NCI-H2227 (cell line): ENCODE data around the gene ZNF428.
"Not testable (repeated sequence)": the region's sequence is repeated elsewhere in the genome, so short reads cannot be mapped to it uniquely, and the experiment has no call there.

Source experiments
- DNase-seq: peaks from one replicate; lab custom pipeline; 2025; ENCODE audit not compliant: unreplicated experiment; lab: John Stamatoyannopoulos, UW

ZNF428 gene

DNA sequence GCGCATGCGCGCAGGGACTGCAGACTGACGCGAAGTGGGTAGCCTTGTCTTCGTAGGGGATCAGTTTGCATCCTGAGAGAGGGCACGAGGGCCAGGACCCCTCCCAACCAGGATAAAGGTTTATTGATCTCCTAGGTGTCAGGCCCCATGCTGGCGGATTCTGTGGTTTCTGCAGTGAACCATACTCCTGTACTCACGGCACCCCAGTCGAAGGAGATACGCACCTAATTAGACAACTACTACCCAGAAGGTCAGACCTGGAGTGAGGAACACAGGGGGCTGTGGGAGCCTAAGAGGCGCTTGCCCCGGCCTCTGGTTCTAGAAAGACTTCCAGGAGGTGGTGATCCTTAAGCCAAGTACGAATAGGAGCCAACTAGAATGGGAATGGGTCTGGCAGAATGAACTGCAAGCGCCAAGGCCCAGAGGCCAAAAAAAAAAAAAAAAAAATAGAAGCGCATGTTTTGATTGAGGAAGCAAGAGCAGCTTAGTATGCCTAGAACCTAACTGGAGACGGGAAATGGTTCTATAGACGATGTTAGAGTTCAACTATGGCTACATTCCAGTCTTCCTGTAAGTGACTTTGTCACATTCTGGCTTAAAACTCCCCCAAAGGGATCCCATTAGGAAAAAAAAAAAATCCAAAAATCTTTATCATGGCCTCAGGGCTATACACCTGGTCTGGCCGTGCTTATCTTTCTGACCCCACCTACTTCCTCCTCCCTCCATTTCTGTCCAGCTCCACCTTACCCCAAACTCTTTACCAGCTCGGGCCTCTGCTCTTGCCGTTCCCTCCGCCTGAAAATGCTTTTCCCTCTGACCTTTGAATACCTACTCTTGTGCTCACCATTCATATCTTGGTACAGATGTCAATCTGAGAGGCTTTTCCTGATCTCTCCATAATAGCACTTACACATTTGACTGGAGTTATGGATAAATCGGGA lies 902 bp upstream of the ZNF428 start:
- DNase-seq: no peak

DNA sequence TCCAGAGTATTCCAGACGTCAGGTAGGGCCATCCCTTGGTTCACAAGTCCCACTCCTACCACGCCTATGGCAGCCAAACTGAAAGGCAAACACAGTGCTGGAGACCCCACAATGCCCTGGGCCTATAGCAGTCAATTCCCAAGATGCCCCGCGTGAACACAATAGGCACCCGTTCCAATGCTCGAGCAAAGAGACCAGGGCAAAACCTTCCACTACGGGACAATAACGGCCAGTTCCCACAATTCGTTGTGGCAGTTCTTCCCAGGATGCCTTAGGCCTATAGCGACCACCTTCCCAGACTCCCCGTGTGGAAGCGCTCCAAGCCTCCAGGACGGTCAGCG lies 538 bp downstream of the ZNF428 start:
- peak; percentile 79 for DNase-seq

DNA sequence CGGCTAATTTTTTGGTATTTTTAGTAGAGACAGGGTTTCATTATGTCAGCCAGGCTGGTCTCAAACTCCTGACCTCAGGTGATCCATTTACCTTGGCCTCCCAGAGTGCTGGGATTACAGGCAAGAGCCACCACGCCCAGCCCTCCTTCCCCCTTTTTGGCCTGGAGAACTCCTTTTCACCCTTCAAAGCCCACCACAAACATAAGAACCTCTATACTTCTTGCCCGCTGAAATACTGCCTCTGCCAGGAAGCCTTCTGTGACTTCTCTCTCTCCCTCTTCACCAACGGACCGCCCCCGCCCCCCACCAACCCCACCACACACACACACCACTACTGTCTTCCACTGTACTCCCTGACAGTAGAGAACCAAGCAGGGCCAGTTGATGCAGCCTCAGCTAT lies 2.5 kb downstream of the ZNF428 start:
- DNase-seq: no peak

DNA sequence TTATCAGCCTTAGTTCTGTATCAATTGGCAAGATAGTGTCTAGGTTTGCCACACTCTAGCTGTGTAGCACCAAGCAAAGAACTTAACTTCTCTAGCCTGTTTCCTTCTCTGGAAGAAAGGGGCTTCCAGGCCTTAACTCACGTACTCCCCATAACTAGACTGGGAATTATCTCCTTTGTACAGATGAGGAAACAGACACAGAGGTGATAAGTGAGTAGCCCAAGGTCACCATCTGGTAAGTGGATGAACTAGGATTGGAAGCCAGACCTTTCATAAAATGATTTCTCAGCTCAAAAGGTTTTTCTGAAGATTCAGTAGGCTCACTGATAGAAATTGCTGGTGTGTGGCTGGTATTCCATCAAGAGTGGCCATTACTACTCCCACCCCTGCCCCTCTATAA lies 3.1 kb downstream of the ZNF428 start:
- no peak for DNase-seq

DNA sequence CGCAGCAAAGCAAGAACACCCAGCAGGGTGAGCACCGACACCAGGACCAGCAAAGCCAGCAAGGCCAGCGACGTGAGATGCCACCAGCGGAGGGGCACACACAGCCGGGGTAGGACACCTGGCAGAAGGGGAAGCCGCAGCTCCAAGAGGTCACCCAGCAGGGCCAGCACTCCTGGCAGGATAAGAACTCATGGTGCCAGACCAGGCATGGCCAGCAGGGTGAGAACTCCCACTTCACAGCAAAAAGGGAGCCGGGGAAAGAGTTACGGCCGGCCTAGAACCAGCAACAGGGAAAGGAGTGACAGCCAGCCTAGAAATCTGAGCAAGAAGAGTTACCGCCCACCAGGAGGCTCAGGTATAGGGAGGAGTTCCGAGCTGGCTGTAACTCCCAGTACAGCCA lies 7.1 kb downstream of the ZNF428 start:
- DNase-seq: no peak

DNA sequence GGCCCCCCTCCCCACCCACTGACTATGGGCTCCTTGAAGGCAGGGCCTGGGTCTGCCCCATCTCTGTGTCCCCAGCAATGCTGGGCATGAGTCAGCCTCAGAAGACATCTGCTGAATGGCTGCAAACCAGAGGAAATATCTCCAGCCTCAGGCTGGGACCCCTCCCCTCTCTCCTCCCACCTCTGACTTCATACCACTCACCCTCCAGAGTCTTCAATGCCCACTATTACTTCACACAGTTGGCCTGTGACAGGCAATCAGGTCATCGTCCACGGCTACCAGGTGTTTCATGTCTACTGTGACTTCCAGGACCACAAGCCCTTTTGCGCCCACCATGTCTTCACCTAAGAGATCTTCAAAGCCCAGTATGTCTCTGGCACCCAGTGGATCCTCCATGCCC lies 7.6 kb downstream of the ZNF428 start, which contains the start of gene SRRM5:
Gene SRRM5, plus strand, starts transcription at position 301 of the 400 bp plus-strand sequence. Its CDS starts 34 bp downstream, at position 335.
- DNase-seq: no peak

DNA sequence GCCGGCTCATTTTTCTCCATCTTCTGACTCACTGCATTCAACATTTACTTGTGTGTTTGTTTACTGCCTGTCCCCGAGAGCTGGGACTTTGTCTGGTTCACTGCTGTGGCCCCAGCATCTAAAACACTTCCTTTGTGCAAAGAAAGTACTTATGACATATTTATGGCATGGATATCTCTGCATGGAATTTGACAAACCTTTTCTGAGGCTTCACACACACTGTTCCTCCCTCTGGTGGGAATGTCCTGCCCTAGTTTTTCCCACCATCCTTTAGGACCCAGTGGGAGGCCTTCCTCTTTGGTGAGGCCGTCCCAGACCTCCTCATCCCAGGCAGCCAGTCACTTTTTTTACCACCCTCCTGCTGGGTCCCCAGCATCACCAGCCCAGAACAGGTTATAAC lies 8.9 kb downstream of the ZNF428 start:
- no peak for DNase-seq

DNA sequence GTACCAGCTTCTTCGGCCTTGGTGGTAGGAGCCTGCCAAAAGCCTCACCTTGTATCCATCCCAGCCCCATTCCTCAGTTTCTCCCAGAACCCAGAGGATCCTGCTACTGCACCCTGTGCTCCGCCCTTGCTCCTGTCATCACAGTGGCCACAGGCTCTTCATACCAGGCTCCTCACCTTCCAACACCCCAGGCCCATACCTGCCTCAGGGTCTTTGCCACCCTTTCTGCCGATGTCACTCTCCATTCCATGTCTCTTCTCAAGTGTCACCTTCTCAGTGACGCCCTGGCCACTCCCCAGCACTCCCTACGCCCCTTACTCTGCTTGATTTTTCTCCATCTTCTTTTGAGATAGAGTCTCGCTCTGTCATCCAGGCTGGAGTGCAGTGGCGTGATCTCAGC lies 9.6 kb downstream of the ZNF428 start:
- no peak for DNase-seq

DNA sequence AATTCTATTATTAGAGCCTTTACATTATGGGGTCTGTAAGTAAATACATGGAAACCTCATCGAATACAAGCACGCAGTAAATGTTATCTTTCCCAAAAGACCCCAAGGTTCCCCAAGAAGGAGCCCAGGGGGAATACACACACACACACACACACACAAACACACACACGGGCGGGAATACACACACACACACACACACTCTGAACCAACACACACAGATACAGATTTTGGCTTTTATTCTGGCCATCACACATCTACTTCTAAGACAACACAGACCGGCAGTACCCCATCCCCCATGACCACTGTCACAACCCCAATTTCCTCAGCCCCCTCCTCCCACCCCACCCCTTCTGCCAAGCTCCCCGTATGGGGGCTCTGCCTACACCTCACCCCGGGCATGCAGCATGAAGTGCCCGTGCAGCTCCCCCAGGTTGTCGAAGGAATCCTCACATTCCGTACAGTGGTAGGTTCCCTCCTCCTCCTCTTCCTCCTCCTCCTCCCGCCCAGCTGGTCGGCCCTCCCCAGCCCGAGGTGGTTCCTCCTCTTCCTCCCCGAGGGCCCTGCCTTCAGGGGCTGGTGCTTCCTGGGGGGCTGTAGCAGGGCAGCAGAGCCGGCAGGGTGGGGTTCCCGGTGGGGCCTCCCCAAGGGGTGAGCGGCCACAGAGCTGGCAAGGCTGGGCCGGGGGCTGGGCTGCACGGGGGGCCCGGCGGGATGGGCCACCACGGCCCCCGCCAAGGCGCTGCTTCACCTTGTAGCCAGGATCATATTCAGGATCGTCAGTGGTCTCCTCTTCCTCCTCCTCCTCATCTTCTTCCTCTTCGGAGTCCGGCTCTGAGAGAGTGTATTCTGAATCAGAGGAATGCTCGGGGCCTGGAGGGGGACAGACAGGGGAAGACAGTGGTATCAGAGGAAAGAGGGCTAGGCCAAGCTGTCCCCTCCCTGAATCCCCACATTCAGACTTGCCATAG lies 11.9 kb downstream of the ZNF428 start:
- DNase-seq: no peak

DNA sequence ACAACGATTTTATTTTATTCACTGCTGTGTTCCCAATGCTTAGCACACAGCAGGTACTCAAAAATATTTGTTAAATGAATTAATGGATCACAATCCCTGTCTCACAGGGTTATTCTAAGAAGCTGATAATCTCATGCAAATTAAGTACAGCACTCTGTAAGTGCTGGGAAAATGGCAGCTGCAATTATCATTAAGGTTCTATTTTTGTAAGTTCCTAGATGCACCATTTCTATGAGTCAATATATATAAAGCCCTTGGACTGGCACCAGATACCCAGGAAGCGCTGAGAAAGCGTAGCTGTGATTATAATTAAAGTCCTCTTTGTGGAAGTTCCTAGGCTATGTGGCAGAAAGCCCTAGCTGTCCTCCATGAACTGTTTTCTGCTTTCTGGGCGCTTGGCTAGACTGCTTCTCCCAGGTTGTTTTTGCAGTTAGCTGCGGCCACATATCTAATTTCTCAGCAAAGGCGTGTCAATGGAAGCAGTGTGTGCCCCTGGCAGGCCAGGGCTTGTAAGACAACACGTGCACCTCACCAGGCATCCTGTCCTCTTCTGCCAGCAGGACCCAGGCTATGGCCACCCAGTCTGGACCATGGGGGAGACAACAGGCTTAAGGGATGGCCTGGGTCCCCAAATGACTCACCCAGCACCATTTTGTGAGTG lies 12.7 kb downstream of the ZNF428 start:
- DNase-seq: no peak

DNA sequence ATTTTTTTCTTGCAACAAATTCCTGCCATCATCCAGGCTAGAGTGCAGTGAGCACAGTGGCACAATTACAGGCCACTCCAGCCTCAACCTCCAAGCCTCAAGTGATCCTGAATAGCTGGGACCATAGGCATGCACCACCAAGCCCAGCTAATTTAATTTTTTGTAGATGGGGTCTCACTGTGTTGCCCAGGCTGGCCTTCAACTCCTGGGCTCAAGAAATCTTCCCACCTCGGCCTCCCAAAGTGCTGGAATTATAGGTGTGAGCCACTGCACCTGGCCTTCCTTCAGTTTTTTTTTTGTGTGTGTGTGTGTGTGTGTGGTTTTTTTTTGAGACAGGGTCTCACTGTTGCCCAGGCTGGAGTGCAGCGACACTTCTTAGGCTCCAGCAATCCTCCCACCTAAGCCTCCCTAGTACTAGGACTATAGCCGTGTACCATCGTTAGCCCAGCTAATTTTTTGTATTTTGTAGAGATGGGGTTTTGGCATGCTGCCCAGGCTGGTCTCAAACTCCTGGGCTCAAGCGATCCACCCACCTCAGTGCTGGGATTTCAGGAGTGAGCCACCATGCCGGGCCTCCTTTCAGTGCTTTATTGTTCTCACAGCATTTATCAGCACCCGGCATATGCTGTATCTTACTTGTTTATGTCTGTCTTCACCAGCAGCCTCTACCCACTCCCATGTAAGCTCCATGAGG lies 13.4 kb downstream of the ZNF428 start:
- DNase-seq: peak; percentile 30

DNA sequence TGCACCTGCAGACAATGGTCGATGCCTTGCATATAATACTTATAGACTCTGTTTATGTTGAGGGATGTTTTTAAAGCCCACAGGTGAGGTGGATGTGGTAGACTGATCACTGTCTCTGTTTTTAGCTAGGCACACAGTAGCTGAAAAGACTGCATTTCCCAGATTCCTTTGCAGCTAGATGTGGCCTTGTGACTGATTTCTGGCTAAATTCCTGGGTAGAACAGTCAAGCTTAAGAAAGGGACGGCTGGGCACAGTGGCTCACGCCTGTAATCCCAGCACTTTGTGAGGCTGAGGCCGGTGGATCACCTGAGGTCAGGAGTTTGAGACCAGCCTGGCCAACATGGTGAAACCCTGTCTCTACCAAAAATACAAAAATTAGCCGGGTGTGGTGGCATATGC lies 19.1 kb downstream of the ZNF428 start:
- DNase-seq: not testable (repeated sequence)

DNA sequence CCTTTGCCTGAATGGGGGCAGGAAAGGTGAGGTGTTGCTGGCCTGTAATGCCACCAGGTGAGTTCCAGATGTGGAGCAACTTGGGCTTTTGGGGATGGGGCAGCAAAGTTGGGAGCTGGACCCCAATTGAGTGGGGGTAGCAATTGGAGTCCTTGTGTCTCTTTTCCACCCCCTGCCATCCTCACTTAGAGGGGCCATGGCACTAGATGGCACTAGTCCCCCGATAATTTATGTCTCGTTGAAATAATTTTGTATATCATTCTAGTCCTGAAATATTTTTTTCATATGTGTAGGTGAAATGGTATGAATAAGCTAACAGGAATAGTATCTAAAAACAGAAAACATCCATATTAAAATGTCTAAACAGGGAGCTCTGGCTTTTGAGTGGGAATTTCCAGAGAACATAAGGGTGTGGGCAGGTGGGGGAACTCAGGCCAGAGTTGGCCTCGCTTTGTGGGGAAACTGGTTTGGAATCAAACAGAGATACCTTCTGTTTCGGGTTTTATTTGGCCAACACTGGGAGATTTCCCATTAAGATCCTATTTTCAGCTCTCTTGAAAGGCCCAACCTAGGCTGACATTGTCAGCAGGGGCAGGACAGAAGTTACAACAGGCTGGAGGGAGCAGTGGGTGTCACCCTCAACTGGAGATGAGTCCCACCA lies 19.7 kb downstream of the ZNF428 start:
- DNase-seq: no peak

DNA sequence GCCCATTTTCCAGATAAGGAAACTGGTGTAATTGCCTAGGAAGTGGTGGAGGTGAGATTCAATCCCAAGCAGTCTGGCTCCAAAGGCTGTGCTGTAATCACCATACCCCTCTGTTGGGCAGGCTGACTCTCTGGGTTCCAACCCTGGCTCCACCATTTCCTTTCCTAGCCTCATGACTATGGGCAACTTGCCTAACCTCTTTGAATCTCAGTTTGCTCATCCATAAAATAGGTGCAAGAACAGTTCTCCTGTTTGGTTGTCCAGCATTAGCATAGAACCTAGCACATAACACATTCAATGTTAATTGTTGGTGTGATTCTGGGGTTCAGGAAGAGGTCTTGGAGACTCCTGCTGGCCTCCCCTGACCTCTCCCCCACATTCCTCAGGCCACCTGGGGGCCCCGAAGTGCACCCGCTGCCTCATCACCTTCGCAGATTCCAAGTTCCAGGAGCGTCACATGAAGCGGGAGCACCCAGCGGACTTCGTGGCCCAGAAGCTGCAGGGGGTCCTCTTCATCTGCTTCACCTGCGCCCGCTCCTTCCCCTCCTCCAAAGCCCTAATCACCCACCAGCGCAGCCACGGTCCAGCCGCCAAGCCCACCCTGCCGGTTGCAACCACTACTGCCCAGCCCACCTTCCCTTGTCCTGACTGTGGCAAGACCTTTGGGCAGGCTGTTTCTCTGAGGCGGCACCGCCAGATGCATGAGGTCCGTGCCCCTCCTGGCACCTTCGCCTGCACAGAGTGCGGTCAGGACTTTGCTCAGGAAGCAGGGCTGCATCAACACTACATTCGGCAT lies 20.8 kb downstream of the ZNF428 start:
- DNase-seq: no peak

DNA sequence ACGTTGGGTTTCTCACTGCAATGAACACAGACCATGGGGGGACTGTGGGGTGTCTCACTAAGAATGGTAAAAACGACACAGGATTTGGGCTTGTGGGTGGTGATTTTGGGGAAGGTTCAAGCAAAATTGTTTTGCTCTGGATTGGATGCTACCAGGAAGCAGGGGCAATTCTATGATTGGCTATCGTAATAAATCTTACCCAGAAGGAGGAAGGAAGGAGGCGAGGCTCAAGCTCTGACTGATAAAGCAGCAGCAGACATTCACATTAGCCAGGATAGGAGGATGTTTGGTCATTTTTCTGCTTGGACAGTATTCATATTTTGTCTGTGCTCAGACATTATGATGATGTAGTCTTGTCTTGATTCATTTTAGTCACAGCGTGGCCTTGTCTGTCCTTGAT lies 21.6 kb downstream of the ZNF428 start:
- DNase-seq: no peak

DNA sequence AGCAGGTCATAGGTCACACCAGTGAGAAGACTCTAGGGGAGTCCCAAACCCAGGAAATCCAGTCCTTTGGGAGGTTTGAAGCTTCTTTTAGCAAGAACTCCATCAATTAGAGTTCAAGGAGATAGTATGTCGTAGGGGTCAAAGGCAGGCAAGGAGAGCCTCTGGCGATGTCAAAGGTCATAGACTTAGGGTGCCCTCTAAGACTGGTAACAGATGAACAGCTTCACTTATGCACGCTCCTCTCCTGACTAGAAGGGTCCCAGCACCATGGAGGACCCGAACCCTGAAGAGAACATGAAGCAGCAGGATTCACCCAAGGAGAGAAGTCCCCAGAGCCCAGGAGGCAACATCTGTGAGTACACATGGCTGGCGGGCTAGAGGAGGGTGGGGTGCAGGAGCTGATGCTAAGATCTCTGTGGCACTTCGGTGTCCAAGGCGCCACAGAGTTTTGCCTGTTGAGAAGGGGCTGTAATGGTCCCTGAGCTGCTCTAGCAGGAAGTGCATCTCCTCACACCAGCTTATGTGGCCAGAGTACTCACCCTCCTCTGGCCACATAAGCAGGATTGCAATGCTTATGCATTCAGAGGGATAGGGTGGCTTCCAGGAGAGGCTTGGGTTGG lies 22.5 kb downstream of the ZNF428 start:
- no peak for DNase-seq

DNA sequence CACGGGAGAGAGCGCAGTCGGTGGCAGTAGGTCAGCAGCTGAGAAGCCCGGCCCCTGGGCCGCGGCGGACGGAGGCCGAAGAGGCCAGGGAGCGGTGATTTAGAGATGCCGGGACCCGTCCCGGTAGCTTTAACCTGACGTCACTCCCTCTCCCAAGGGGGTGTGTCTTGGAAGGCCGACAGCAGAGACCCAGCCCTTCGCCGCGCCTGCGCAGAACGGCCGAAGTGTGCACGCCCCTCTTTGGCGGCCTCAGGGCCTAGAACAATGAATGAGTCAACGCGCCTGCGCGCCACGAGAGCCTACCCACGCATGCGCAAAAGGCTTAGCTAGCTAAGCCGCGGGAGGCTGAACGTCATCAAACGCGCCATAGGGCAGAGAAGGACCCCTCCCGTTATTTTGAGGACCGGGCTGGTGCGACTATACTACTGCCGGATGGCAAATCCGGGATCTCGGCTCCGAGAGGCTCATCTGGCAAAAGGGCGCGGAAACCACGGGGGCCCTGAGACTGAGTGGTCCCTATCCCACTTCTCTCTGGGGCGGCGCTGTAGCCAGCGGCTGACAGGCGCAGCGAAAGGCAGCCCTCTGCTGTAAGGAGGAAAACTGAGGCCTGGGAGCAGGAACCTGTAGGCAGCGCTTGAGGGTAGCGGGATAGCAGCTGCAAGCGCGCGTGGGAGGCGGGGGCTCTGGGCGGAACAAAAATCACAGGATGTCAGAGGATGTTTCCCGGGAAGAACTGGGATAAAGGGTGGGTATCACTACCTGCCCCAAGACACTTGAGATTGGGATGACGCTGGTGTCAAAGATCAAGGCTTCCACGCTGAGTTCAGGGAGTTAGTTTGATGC lies 23.2 kb downstream of the ZNF428 start, which contains the start of the genes IRGQ and ZNF576:
Gene IRGQ, minus strand, starts transcription at position 136 of the 843 bp plus-strand sequence. CDS start 796 bp downstream, outside the sequence.
Gene ZNF576, plus strand, starts transcription at position 597 of the 843 bp plus-strand sequence. CDS start 514 bp downstream, outside the sequence.
- DNase-seq: peak; percentile 99

DNA sequence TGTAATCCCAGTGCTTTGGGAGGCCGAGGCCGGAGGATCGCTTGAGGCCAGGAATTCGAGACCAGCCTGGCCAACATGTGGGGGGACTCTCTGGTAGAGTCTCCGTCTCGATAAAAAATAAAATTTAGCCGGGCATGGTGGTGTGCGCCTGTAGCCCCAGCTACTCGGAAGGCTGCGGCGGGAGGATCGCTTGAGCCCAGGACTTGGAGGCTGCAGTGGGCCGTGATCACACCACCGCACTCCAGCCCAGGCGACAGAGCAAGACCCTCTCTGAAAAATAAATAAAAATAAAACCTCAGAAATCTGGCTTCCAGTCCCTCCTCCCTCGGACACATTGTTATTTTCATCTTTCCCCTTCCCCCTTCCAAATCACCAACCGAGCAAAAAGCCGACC lies 23.8 kb downstream of the ZNF428 start:
- no peak for DNase-seq
